ENCODE data around the gene RBPJ. TPM values are rescaled to one million over a fixed set of nuclear protein-coding genes. Genes with fewer than 3 reads are reported as not detected.
"Not testable (repeated sequence)": the region's sequence is repeated elsewhere in the genome, so short reads cannot be mapped to it uniquely, and the experiment has no call there.

Gene RBPJ
- total and polyA plus RNA-seq, 10 donors: 18.4 to 91.9 (median 77.9) TPM

GRCh38 chr4:26307037-26307800 lies 13.6 kb upstream of the RBPJ start:
- no peak for TF ChIP-seq POLR2A (IDR thresholded peaks at IDR 0.05)
- no peak for TF ChIP-seq POLR2AphosphoS5 (IDR thresholded peaks at IDR 0.05)
- TF ChIP-seq, protein P1, sequence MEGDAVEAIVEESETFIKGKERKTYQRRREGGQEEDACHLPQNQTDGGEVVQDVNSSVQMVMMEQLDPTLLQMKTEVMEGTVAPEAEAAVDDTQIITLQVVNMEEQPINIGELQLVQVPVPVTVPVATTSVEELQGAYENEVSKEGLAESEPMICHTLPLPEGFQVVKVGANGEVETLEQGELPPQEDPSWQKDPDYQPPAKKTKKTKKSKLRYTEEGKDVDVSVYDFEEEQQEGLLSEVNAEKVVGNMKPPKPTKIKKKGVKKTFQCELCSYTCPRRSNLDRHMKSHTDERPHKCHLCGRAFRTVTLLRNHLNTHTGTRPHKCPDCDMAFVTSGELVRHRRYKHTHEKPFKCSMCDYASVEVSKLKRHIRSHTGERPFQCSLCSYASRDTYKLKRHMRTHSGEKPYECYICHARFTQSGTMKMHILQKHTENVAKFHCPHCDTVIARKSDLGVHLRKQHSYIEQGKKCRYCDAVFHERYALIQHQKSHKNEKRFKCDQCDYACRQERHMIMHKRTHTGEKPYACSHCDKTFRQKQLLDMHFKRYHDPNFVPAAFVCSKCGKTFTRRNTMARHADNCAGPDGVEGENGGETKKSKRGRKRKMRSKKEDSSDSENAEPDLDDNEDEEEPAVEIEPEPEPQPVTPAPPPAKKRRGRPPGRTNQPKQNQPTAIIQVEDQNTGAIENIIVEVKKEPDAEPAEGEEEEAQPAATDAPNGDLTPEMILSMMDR (IDR thresholded peaks at IDR 0.05 in 8 of 11, conservative IDR thresholded peaks at IDR 0.05 in 3 of 11): no peak
- intact Hi-C loops (cut with DNase I; ENCODE audit: low total_unique reads): loop anchor here (10.0 kb wide), 1 partner anchor 222 kb away; no protein-coding TSS in a partner anchor
- no peaks in the 10 kb centered on the region for H3K36me3 ChIP-seq
- peaks cover 0 to 6% (median under 1%) of the 10 kb centered on the region in 6 donors for H3K4me1 ChIP-seq
- WGBS, 5 donors: 68 to 85% (median 82%) methylated on average over 6 of the region's 6 CpGs
- H3K4me3 ChIP-seq: no peak overlapping the region
- no peak overlapping the region for H3K27ac ChIP-seq
- DNase-seq: no peak
- H3K9me3 ChIP-seq: no peaks in the 10 kb centered on the region
- H3K27me3 ChIP-seq (replicated peaks in 1 of 7): no peaks in the 10 kb centered on the region

DNA sequence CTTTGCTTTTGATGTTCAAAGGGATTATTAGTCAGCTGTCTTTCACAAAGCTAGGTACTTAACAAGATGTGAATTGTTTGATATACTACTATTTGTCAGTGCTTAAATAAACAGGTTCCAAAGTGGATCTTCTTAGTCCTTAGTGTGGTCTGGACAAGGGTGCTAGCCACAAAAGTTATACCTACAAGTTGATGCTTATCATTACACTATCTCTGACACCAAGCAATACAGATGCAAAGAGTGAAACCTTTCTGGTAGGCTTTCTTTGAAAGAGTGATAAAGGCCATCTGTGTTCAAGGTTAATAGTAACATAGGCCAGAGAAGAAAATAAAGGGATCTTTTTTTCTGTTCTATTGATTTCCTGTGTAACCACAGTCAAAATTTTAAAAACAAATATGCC lies 12.2 kb upstream of the RBPJ start:
- TF ChIP-seq, protein P1 (IDR thresholded peaks at IDR 0.05 in 8 of 11, conservative IDR thresholded peaks at IDR 0.05 in 3 of 11): no peak
- no peak for TF ChIP-seq POLR2AphosphoS5 (IDR thresholded peaks at IDR 0.05)
- TF ChIP-seq POLR2A (IDR thresholded peaks at IDR 0.05): no peak
- intact Hi-C loops (cut with DNase I; ENCODE audit: low total_unique reads): loop anchor here (10.0 kb wide), 1 partner anchor 224 kb away; no protein-coding TSS in a partner anchor

DNA sequence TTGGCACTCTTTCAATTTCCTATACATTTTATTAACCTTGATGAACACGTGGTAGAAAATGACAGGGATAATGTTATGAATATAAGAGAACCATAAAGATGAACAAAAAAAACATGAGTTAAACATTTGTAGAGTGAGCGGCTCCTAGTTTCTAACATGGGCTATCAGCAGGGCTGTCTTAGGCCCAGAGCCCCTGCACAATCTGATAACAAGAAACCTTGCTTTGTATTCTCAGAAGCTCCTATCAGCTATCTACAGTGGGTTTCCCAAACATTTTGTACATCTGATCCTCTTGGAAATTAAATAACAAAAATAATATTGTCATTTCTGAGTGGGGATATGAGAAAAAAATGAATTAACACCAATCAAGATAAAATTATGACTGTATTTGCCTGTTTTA lies 10.6 kb upstream of the RBPJ start:
- 81 to 88% (median 81%) methylated on average over 2 of the region's 2 CpGs for WGBS, 5 donors
- intact Hi-C loops (cut with DNase I; ENCODE audit: low total_unique reads): no loop called here

More for the DNA sequence above, 12.2 kb upstream of the RBPJ start:
- H3K36me3 ChIP-seq: no peaks in the 10 kb centered on the region
- peaks cover 0 to 9% (median 7%) of the 10 kb centered on the region in 6 donors for H3K4me1 ChIP-seq
- H3K27ac ChIP-seq: no peak overlapping the region
- DNase-seq: no peak
- no peak overlapping the region for H3K4me3 ChIP-seq
- H3K27me3 ChIP-seq (replicated peaks in 1 of 7): no peaks in the 10 kb centered on the region
- peaks cover 0 to under 1% (median 0%) of the 10 kb centered on the region in 8 donors for H3K9me3 ChIP-seq

DNA sequence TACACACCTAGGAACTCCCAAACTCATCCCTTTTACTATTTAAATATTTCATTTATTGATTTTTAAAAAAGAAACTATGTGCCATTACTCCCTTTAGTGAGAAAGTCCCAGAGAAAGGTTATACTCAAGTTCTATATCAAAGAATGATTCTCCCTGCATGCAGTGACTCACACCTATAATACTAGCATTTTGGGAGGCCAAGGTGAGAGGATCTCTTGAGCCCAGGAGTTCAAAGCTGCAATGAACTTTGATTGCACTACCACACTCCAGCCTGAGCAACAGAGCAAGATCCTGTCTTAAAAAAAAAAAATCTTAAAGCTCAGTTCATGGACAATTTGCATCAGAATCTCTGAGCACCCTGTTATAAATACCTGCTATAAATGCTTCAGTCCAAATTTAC lies 9.2 kb upstream of the RBPJ start:
- Histone ChIP-seq H3K27ac (no peak overlapping the region), H3K4me1 (peaks cover 0 to 9% (median 7%) of the 10 kb centered on the region in 6 donors), H3K4me3 (no peak overlapping the region), H3K36me3 (no peaks in the 10 kb centered on the region), H3K9me3 (peaks cover 0 to 25% (median 18%) of the 10 kb centered on the region in 8 donors), H3K27me3 (replicated peaks in 1 of 7) (no peaks in the 10 kb centered on the region)
- TF ChIP-seq, protein P1 (IDR thresholded peaks at IDR 0.05 in 8 of 11, conservative IDR thresholded peaks at IDR 0.05 in 3 of 11): no peak
- TF ChIP-seq POLR2AphosphoS5 (IDR thresholded peaks at IDR 0.05) (no peak), POLR2A (IDR thresholded peaks at IDR 0.05) (no peak)
- DNase-seq: no peak
- intact Hi-C loops (cut with DNase I; ENCODE audit: low total_unique reads): no loop called here

More for the DNA sequence above, 10.6 kb upstream of the RBPJ start:
- peaks cover 0 to 9% (median 7%) of the 10 kb centered on the region in 6 donors for H3K4me1 ChIP-seq
- DNase-seq: no peak
- H3K27ac ChIP-seq: no peak overlapping the region
- H3K9me3 ChIP-seq: peaks cover 0 to 18% (median 10%) of the 10 kb centered on the region in 8 donors
- H3K4me3 ChIP-seq: no peak overlapping the region
- no peaks in the 10 kb centered on the region for H3K27me3 ChIP-seq (replicated peaks in 1 of 7)
- TF ChIP-seq, protein P1 (IDR thresholded peaks at IDR 0.05 in 8 of 11, conservative IDR thresholded peaks at IDR 0.05 in 3 of 11): no peak
- TF ChIP-seq POLR2AphosphoS5 (IDR thresholded peaks at IDR 0.05) (no peak), POLR2A (IDR thresholded peaks at IDR 0.05) (no peak)
- H3K36me3 ChIP-seq: no peaks in the 10 kb centered on the region

GRCh38 chr4:26315316-26315932 lies 5.4 kb upstream of the RBPJ start:
- intact Hi-C loops (cut with DNase I; ENCODE audit: low total_unique reads); H3K36me3 ChIP-seq; H3K4me3 ChIP-seq; DNase-seq; H3K27ac ChIP-seq; H3K27me3 ChIP-seq (replicated peaks in 1 of 7): not testable (repeated sequence)
- Histone ChIP-seq H3K9me3 (peaks cover 0 to 25% (median 20%) of the 10 kb centered on the region in 8 donors), H3K4me1 (peaks cover 0 to 28% (median 13%) of the 10 kb centered on the region in 6 donors)
- 80 to 91% (median 86%) methylated on average over 8 of the region's 8 CpGs for WGBS, 5 donors

Measured in spleen (tissue), 11 donors.